ENCODE results near the gene TAGLN. TPM values are rescaled to one million over a fixed set of nuclear protein-coding genes. Genes with fewer than 3 reads are reported as not detected.
"Not testable (repeated sequence)": the region's sequence is repeated elsewhere in the genome, so short reads cannot be mapped to it uniquely, and the experiment has no call there.

The TAGLN gene
- total RNA-seq, 1 donor from 2014 or later, result 41.3 TPM

GRCh38 chr11:117180661-117181585, 18.2 kb upstream of the TAGLN start:
- peak; percentile 71 for DNase-seq (ENCODE audit: low read depth, low spot score)

- DNase-seq (ENCODE audit: low read depth, low spot score), result no peak
Observed at GRCh38 chr11:117181586-117182550, 17.3 kb upstream of the TAGLN start.

GRCh38 chr11:117182551-117182935, 16.6 kb upstream of the TAGLN start:
- no peak for DNase-seq (ENCODE audit: low read depth, low spot score)

- DNase-seq (ENCODE audit: low read depth, low spot score), result not testable (repeated sequence)
Observed at GRCh38 chr11:117183178-117183577, 16.0 kb upstream of the TAGLN start.

- no peak for DNase-seq (ENCODE audit: low read depth, low spot score)
Observed at GRCh38 chr11:117183724-117184349, 15.3 kb upstream of the TAGLN start.

- no peak for DNase-seq (ENCODE audit: low read depth, low spot score)
Observed at GRCh38 chr11:117185736-117186430, 13.3 kb upstream of the TAGLN start.

- no peak for DNase-seq (ENCODE audit: low read depth, low spot score)
Observed at GRCh38 chr11:117186431-117186761, 12.8 kb upstream of the TAGLN start.

- no peak for DNase-seq (ENCODE audit: low read depth, low spot score)
Observed at GRCh38 chr11:117187007-117187406, 12.2 kb upstream of the TAGLN start.

GRCh38 chr11:117187428-117187798, 11.8 kb upstream of the TAGLN start:
- no peak for DNase-seq (ENCODE audit: low read depth, low spot score)

- DNase-seq (ENCODE audit: low read depth, low spot score), result no peak
Observed at GRCh38 chr11:117187799-117188481, 11.2 kb upstream of the TAGLN start.

- DNase-seq (ENCODE audit: low read depth, low spot score), result no peak
Observed at GRCh38 chr11:117188620-117189081, 10.5 kb upstream of the TAGLN start.

- DNase-seq (ENCODE audit: low read depth, low spot score), result no peak
Observed at GRCh38 chr11:117189191-117189940, 9.8 kb upstream of the TAGLN start.

- no peak for DNase-seq (ENCODE audit: low read depth, low spot score)
Observed at GRCh38 chr11:117189941-117190544, 9.1 kb upstream of the TAGLN start.

GRCh38 chr11:117191680-117192400, 7.3 kb upstream of the TAGLN start:
- no peak for DNase-seq (ENCODE audit: low read depth, low spot score)

GRCh38 chr11:117192401-117192875, 6.7 kb upstream of the TAGLN start:
- DNase-seq (ENCODE audit: low read depth, low spot score), result no peak

- DNase-seq (ENCODE audit: low read depth, low spot score), result no peak
Observed at GRCh38 chr11:117193130-117194020, 5.8 kb upstream of the TAGLN start.

GRCh38 chr11:117194267-117194666, 4.9 kb upstream of the TAGLN start:
- no peak for DNase-seq (ENCODE audit: low read depth, low spot score)
